Mononuclear cell (primary cell): ENCODE results near the gene LRRC47. TPM values are rescaled to one million over a fixed set of nuclear protein-coding genes. Genes with fewer than 3 reads are reported as not detected.
"Not testable (repeated sequence)": the region's sequence is repeated elsewhere in the genome, so short reads cannot be mapped to it uniquely, and the experiment has no call there.

ENCODE experiments used
- H3K27me3 ChIP-seq: 2 replicates; pipeline ENCODE4 v1.6.0; 2011; ENCODE audit warnings: low read length, control low read depth; ENCODE audit not compliant: insufficient read depth
- H3K4me1 ChIP-seq: 2 replicates; pipeline ENCODE4 v1.5.1; 2011; ENCODE audit warnings: mild to moderate bottlenecking, low read length, control low read depth; ENCODE audit not compliant: insufficient read depth
- H3K4me3 ChIP-seq: 2 replicates; pipeline ENCODE4 v1.5.1; 2011; ENCODE audit warnings: mild to moderate bottlenecking, low read length, moderate library complexity
- H3K9me3 ChIP-seq: 2 replicates; pipeline ENCODE4 v1.5.1; 2011; ENCODE audit warnings: low read depth, mild to moderate bottlenecking, control low read depth, low read length
- total RNA-seq: library from RNA; depleted of rRNA; stranded (reverse); fragments of >200 nt; gene quantifications from one replicate; pipeline ENCODE4 v1.2.3, GENCODE V29; 2012

LRRC47 gene
- total RNA-seq, 1 donor: 20.9 TPM

DNA sequence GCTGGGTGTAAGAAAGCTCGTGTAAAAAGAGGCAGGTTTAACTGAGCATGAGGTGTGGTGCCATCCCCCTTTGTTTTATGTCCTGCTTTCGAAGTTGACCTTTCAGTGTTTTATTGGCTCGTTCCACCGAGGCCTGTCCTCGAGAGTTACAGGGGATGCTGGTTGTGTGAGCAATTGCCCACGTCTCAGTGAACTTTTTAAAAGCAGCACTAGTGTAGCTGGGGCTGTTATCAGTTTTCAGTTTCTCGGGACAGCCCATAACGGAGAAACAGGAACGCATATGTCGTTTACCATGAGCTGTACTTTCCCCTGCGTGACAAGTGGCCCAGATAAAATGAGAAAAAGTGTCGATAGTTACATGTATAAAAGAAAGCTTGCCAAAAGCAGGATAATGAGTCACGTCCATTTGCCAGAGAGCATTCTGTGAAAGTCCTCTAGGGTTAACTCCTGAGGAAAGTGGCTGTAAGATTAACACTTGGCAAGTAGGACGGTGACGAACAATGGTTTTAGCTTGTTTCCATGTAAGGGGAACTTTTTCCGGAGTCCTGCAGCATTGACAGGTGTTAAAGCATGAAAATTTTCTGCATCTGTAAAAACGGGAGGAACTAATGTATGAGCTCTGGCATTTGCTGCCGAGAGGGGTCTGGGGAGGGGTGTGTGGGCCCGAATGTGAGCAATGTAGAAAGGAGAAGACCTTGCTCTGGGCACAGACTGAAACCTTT, 7.8 kb upstream of the LRRC47 start:
- H3K4me3 ChIP-seq: no peak overlapping the region
- peaks cover 4% of the 10 kb centered on the region for H3K27me3 ChIP-seq
- no peaks in the 10 kb centered on the region for H3K9me3 ChIP-seq
- H3K4me1 ChIP-seq: no peaks in the 10 kb centered on the region

DNA sequence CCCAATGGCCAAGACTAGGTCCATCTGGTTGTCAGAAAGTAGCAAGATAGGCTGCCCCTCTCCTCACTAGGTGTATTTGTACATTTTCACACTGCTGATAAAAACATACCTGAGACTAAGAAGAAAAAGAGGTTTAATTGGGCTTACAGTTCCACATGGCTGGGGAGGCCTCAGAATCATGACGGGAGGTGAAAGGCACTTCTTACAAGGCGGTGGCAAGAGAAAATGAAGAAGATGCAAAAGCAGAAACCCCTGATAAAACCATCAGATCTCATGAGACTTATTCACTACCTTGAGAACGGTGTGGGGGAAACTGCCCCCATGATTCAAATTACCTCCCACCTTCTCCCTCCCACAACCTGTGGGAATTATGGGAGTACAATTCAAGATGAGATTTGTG, 4.5 kb upstream of the LRRC47 start:
- H3K27me3 ChIP-seq, H3K9me3 ChIP-seq, H3K4me1 ChIP-seq, H3K4me3 ChIP-seq: not testable (repeated sequence)

DNA sequence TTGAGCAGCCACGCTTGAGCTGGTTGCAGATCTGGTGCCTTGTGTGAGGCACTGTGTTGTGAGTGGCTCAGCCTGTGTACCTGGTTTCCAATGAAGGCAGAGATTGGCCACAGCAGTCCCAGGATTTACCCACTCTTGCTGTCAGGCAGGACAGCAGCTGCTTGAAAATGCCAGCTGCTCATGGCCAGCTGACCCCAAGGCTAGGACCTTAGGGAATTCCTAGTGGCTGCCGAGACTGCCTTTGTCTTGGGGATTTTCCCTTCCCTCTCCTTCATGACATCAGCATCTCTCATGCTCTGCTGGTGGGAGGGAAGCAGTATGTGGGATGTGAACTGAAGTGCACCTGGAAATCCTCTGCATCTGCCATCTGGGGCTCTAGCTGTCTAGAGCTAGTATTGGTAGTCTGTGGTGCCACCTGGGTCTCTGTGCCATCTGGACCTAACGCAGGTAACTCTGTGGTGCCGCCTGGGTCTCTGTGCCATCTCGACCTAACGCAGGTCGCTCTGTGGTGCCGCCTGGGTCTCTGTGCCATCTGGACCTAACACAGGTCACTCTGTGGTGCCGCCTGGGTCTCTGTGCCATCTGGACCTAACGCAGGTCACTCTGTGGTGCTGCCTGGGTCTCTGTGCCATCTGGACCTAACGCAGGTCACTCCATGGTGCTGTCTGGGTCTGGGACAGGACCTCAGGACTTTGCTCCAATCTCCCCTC, 3.8 kb upstream of the LRRC47 start:
- Histone ChIP-seq H3K27me3 (peaks cover 4% of the 10 kb centered on the region), H3K4me1 (peaks cover 14% of the 10 kb centered on the region), H3K4me3 (no peak overlapping the region), H3K9me3 (no peaks in the 10 kb centered on the region)

DNA sequence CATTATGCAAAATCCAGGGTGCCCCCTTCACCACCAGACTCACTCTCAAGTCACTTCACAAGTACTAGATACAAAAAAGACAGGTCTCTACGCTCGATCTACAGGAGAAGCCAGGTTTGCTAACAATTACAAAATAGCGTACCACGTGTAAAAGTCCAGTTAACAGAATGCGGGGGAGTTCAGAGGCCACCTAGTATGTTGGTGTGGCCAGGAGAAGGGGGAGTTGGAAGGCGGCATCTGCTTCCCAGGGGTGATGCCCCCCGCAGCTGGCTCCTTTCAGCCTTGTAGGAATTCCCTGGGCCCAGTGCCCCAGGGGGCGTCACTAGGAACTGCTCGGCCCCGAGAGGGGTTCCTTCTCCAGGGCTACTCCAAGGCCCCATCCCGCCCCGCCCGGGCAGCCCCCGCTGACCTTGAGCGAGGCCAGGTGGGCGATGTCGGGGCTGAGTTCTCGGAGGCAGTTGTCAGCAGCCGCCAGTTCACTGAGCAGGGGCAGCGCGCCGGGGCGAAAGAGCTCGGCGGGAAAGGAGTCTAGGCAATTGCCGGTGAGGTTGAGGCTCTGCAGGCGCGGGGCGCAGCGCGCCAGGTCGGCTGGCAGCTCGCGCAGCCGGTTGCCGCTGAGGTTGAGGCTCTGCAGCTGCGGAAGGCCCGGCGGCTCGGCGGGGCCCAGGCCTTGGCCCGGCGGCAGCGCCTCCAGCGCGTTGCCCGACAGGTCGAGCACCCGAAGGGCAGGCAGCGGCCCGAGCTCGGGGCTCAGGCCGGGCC, 664 bp downstream of the LRRC47 start:
- Histone ChIP-seq H3K4me1 (peaks cover 31% of the 10 kb centered on the region), H3K9me3 (no peaks in the 10 kb centered on the region), H3K27me3 (no peaks in the 10 kb centered on the region), H3K4me3 (peak overlapping the region; percentile 77)

DNA sequence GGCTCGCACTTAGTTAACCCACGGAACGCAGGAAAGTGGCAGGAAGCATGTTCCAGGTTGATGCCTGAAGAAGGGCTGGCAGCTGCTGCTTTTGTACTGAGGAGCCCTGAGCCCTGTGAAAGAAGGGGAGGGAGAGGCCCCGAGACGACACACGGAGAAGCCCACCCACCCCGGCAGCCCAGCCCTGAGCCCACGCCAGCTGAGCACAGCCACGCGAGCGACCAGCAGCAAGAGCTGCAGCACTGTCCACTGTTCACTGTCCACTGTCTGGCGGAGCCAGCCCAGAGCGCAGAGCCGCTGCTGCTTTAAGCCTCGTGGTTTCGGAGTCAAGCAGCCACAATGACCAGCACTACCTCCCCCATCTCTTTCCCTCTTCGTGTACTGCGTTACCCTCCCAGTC, 5.3 kb downstream of the LRRC47 start:
- Histone ChIP-seq H3K4me3 (no peak overlapping the region), H3K27me3 (no peaks in the 10 kb centered on the region), H3K4me1 (peaks cover 25% of the 10 kb centered on the region), H3K9me3 (no peaks in the 10 kb centered on the region)

DNA sequence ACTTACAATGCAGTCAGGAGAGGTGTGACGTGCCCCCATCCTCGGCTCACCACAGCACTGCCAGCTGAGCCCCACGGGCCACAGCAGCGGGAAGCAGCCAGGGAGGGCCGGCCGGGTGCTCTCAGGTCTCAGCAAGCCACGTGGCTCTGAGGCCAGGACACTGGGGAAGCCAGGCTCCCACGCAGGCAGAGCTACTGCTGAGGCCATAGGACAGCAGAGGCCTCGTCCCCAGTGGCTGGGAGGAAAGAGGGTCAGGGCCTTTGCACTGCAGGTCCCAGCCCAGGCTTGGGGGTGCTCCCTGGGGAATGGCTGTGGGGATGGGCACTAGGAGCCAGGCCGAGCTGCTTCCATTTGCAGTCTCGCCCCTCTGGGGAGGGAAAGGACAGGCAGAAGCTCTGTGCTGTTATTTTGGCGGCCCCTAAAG, 5.8 kb downstream of the LRRC47 start:
- Histone ChIP-seq H3K4me1 (peaks cover 21% of the 10 kb centered on the region), H3K9me3 (no peaks in the 10 kb centered on the region), H3K4me3 (no peak overlapping the region), H3K27me3 (no peaks in the 10 kb centered on the region)

DNA sequence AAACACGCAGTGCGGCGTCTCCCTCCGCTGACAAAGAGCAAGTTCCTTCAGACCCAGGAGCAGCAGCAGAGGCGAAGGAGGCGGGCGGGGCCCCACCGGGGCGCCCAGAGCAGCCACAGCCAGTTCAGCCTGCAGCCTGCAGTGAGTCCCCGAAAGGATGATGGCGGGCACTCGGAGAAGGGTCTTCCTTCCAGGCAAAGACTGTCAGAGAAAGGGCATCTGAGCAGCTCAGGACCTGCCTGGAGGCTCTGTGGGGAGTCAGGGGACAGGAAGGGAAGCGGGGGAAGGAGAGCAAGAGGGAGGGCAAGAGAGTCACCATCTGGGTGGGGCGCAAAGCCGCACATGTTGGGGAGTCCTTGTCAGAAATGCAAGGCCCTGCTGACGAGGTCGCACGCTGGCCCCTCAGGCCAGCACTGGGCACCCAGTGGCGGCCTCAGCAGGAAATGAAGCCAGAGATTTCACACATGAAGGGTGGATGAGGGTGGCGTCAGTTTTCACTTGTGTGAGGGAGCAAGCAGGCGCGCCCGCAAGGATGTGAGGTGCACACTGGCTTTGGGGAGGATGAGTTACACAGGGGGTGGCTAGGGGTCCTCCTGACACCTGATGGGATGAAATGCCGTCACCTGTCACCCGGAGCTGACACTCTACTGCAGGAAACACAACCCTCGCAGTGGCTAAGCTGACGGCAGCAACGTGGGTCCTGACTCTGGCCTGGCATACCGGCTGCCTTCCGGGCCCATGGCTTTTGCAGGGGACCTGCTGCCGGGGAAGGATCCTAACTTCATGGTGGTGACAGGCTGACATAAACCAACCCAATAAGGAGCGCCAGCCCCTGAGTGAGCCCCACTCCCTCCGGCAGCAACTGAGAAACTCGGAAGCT, 6.6 kb downstream of the LRRC47 start:
- H3K27me3 ChIP-seq: no peaks in the 10 kb centered on the region

DNA sequence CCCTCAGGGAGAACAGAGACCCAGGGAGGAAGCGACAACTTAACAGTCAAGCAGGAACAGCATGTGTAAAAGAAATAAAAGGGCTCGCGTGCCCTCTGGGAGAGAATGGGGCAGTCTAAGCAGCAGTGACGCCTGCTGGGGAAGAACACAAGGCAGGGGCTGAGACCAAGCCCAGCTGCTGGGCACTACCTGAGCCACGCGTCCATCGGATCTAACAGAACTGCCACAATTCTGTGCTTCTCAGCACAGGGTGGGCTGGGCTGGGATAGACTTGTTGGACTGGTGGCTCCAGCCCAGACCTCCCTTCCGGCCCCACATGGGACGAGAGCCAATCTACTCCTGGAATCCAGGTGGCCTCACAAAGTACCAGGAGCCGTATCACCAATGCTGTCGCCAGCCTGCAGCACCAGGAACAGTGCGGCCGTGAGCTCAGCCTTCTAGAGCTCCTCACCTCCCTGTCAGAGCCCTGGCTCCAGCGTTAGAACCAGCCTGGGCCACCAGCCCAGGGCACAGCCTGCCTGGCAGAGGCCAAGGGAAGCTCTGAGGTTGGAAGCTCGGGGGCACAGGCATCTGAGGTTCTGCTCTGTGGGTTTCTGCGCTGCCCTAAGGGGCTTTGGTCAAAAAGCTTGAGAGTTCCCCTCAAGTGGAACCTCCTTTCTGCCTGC, 7.4 kb downstream of the LRRC47 start:
- Histone ChIP-seq H3K4me3 (no peak overlapping the region), H3K4me1 (peaks cover 5% of the 10 kb centered on the region), H3K9me3 (no peaks in the 10 kb centered on the region), H3K27me3 (no peaks in the 10 kb centered on the region)

More for the DNA sequence above, 6.6 kb downstream of the LRRC47 start:
- Histone ChIP-seq H3K4me3 (no peak overlapping the region), H3K9me3 (no peaks in the 10 kb centered on the region), H3K4me1 (peaks cover 13% of the 10 kb centered on the region)

DNA sequence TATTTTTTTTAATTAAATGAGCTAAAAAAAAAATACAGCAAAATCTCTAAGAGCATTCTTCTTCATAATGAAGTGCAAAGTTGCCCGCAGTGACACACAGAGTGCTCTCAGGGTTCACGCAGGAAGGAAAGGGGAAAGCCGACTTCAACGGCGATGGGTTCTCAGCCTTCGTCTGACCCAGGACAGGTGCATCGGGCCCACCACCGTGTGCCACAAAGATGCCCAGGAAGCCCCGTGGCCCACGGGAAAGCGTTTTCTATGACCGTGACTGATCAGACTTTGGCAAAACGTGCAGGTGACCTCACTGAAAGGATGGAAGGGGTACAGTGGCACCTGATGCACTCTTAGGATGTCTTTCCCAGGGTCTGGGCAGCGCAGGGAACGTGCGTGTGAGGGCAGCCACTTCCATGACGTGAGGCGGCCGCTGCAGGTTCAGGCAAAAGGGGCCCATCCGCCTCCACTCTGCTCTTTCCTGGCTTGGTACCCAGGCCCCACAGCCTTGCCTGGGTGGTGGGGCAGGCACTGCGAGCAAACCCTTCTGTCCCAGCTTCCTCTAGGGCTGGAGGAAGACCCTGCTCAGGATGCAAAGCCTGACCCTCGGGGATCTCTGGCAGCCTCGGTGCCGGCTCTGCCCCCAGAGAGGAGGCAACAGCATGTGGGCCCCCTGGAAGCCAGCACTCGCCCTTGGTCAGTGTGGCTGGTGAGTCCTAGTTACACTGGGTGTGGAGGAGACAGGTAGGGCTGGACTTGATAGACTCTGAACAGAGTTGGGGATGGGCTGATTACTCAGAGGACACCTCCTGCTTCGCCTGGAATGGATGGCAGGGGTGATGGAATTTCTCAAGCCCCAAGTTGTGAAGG, 8.3 kb downstream of the LRRC47 start:
- no peaks in the 10 kb centered on the region for H3K9me3 ChIP-seq
- H3K27me3 ChIP-seq: no peaks in the 10 kb centered on the region
- H3K4me1 ChIP-seq: no peaks in the 10 kb centered on the region
- no peak overlapping the region for H3K4me3 ChIP-seq

DNA sequence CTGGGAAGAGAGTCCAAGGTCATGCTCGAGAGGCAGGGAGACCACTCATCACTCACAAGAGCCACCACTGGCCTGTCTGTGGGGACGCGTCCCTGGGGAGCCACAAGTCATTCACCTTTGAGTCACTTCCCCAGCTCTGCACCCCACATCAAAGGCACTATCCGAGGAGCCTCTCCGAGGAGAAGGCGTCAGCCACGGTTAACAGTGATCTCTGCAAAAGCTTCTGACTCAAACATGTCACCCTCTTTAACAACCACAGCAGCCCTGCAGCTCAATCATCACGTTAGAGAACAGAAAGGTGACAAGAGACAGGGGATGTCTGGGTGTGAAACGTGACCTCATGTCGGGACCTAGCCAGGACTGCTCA, 9.0 kb downstream of the LRRC47 start:
- H3K4me3 ChIP-seq: no peak overlapping the region
- no peaks in the 10 kb centered on the region for H3K9me3 ChIP-seq
- no peaks in the 10 kb centered on the region for H3K4me1 ChIP-seq
- H3K27me3 ChIP-seq: no peaks in the 10 kb centered on the region

DNA sequence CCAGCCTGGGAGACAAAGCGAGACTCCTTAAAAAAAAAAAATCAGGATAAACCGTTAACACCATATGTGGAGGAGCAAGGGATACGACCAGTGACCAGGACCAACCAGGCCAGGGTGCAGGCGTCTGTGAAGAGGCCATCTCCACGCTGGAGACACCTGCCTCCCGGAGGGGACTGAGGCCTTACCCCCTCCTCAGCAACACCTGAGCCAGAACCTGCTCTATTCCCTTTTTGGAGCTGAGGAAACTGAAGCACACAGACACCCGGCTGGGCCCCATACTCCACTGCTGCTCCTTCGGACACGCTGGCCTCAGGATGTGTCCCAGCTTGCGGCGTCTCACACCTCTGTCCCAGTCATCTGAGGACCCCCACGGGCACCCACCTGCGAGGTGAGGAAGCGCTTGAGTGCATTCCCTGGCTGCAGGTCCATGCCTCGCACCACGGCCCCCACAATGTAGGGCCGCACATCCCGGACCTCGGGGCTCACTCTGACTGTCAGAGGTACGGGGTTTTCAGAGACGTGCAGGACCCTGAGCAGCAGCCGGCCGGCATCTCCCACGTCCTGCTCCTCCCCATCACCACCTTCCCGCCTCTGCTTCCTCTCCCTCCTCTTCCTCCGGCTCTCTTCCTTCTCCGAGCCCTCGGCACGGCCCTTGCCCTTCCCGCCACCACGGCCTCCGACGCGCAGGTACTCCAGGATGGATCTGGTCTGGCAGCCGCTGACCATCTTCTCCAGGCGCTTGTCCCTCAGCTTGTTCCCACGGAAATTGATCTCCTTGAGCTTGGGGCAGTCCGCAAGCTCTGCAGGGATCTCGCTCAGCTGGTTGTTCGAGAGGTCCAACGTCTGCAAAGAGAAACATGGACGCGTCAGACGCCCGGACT, 9.6 kb downstream of the LRRC47 start:
- no peaks in the 10 kb centered on the region for H3K4me1 ChIP-seq
- H3K4me3 ChIP-seq: no peak overlapping the region
- no peaks in the 10 kb centered on the region for H3K9me3 ChIP-seq
- H3K27me3 ChIP-seq: no peaks in the 10 kb centered on the region

DNA sequence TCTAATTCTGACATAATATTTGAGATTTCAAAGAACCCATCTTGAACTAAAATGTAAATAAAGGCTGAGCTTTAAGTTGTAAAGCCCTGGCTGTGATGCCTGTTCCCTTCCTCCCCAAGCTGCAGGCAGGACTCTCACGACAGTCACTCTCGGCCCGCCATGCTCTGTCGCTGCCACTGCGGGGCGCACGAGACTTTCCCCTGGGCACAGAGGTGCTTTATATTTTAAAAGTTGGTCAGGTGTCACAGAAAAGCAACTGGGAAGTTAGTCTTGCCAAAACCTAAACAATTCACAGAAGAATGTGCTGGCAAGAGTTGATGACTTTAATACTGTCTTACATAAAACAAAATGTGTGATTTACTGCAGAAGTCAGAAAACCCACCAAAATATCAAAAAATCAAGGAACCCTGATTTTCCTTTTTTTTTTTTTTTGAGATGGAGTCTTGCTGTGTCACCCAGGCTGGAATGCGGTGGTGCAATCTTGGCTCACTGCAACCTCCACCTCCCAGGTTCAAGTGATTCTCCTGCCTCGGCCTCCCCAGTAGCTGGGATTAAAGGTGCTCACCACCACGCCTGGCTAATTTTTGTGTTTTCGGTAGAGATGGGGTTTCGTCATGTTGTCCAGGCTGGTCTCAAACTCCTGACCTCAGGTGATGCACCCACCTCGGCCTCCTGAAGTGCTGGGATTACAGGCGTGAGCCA, 10.7 kb downstream of the LRRC47 start:
- Histone ChIP-seq H3K9me3 (no peaks in the 10 kb centered on the region), H3K27me3 (no peaks in the 10 kb centered on the region), H3K4me1 (no peaks in the 10 kb centered on the region), H3K4me3 (no peak overlapping the region)
